ENCODE data around the gene SLMAP. TPM values are rescaled to one million over a fixed set of nuclear protein-coding genes. Genes with fewer than 3 reads are reported as not detected.

Gene SLMAP
- total RNA-seq, 1 donor from 2014 or later = 55.8 TPM

DNA sequence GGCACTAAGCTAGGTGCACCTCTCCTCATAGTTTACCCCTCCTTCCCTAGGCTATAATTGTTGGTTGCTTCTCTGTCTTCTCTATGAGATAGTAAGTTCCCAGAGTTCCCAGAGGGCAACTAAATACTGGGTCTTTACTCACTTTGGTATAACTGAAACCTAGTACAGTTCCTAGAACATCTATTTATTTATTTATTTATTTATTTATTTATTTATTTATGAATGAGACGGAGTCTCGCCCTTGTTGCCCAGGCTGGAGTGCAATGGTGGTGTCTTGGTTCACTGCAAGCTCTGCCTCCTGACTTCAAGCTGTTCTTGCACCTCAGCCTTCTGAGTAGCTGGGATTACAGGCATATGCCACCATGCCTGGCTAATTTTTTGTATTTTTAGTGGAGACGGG, 181.0 kb downstream of the SLMAP start:
- DNase-seq (ENCODE audit: low read depth) = no peak

DNA sequence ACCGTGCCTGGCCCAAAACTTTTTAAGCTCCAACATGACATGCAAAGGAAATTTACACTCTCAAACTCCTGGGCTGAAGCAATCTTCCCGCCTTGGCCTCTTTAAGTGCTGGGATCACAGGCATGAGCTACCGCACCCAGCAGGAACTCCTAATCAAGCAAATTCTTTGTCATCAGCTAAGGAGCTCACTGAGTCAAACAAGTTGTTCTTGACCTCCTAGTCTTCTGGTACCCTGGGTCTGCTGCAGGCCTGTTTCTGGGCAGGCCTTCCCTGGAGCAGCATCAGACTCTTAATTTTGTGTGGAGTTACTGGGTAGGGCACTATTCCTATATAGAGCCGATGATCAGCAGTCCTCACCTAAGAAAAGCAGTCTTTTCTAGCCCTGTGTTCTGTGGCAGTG, 183.7 kb downstream of the SLMAP start:
- no peak for DNase-seq (ENCODE audit: low read depth)

DNA sequence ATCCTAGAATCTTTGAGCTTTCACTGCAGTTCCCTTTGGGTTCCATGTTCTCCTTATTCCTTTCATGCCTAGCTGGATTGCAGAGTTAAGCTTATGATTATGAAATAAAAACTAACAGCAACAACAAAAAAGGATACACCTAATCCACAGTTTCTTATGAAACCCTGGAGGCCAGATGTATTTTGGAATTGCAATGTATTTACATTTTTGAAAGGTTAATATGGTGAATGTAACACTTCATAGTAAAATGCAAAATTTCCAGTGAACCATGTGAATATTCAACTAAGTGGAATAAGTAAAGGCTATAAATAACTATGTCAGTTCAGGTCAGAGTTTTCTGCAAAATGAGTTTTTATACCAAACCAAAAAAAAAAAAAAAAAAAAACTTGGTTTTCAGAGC, 186.3 kb downstream of the SLMAP start:
- no peak for DNase-seq (ENCODE audit: low read depth)

DNA sequence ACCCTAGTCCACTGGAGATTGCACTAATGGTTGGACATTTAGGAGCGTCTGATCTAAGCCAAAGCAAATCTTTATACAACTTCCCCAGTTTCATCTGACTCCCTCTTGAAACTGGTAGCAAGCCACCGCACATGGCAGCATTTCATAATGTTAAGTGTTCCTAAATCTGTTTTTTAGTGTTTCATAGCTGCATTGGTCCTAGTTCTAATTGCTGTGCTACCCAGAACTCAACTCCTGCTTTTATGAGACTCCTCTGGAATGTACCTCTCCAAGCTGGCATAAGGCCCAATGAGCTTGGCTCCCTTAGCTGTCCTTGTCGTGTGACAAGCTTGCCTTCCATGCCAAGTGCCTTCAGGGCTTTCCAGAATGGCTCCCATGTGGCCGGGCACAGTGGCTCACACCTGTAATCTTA, 186.8 kb downstream of the SLMAP start:
- no peak for DNase-seq (ENCODE audit: low read depth)

DNA sequence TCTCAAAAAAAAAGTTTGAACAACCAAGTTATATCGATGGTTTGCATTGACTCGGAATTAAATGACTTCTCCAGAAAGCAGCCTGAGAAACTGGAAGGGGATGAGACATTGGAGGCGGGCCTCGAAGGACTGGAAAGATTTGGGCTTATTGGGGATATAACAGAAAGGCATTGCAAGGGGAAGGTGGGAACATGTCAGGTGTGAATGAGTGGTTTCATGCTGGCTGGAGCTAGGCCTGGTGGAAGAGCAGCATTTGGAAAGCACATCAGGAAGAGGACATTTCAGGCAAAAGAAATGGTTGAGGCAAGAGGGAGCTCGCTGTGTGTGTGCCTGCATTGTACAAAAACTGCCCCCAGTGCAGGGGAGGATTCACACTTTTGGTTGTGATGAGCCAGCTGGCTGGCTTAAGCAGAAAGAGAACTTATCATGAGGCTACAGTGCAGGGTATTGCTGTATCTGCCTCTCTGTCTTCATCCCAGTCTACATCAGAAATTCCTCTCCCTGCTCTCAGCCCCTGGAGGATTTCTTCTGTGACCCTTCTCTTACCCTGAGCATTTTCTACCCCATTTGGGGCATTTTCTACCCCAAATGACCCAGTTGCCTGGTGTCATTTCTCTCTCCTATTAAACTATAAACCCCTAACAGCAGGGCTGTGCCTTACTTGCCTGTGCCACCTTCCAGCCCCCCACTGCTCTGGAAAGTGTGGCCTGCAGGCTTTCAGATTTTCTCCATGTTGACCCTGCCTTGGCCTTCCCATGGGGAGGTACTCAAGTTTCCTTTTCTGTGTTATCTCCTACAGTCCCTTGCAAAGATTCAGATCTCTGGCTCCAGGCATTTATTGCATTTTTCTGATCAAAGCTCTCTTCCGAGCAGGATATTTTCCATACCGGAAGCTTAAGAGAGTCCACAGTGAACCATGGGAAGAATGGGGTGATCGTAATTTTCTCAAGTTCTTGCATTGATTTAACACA, 187.7 kb downstream of the SLMAP start:
- no peak for DNase-seq (ENCODE audit: low read depth)

DNA sequence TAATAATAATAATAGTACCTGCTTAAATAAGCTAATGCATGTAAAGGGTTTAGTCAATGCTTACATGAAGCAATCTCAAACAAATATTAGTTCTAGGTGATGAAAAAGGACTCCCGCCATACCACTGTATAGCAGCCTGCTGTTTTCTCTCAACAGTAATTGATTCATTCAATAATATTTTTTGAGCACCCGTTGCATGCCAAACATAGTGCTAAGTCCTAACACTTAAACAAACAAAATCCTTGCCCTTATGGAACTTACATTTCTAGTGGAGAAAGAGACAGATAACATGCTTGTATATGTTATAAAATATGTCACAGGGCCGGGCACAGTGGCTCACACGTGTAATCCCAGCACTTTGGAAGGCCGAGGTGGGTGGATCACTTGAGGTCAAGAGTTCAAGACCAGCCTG, 190.9 kb downstream of the SLMAP start:
- DNase-seq (ENCODE audit: low read depth) = no peak

DNA sequence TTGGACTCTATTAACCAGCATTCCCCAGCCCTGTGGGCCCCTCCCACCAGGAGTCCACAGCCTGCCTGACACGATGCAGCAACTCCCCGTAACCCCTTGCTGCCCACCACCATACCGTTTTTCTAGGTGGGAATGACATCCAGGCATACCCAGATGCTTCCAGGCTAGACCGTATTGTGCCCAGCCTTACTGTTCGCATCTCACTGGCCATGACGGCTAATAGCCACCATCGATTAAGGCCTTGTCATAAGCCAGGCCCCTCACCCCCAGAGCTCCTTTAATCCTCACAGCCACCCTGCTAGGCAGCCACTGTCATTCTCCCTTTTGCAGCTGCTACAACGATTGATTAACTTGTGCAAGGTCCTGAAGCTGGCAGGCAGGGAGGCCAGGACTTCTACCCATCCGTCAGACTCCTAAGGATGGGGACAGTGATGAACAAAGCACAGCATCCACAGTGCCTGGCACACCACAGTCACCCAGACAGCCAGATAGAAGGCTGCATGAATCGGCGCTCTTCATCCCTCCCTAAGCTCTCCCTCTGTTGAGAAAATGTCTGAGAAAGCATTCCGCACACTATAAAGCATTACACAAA, 192.1 kb downstream of the SLMAP start:
- no peak for DNase-seq (ENCODE audit: low read depth)

DNA sequence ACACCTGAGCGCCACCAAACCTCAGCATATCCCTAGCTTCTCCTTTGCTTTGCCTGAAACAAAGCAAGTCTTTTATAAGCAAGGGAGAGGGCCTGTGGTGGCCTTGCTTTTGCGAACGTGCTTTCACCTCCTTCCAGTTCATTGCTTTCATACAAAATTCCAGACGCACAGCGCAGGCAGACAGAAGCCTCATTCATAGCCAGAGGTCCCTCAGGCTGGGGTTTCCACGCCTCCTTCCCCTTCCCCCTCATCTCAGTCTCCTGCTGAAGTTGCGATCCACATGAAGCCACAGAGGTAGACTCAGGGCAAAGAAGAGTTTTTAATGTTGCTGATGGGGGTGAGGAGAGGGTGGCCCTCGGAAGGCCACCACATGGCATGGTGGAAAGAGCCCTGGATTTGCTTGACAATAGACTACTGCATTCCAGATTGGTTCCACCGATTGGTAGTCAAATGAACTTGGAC, 192.7 kb downstream of the SLMAP start:
- DNase-seq (ENCODE audit: low read depth) = no peak

DNA sequence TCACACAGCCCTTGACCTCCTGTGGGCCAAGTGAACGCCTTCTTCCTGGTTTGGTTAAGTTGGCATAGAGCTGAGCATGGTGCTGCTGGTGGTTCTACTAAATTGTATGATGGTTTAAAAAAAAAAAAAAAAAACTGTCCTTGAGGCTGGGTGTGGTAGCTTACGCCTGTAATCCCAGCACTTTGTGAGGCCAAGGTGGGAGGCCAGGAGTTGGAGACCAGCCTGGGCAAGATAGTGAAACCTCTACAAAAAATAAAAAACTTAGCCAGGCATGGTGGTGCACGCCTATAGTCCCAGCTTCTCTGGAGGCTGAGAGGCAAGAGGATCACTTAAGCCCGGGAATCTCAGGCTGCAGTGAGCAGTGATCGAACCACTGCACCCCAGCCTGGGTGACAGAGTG, 193.2 kb downstream of the SLMAP start:
- DNase-seq (ENCODE audit: low read depth) = no peak

DNA sequence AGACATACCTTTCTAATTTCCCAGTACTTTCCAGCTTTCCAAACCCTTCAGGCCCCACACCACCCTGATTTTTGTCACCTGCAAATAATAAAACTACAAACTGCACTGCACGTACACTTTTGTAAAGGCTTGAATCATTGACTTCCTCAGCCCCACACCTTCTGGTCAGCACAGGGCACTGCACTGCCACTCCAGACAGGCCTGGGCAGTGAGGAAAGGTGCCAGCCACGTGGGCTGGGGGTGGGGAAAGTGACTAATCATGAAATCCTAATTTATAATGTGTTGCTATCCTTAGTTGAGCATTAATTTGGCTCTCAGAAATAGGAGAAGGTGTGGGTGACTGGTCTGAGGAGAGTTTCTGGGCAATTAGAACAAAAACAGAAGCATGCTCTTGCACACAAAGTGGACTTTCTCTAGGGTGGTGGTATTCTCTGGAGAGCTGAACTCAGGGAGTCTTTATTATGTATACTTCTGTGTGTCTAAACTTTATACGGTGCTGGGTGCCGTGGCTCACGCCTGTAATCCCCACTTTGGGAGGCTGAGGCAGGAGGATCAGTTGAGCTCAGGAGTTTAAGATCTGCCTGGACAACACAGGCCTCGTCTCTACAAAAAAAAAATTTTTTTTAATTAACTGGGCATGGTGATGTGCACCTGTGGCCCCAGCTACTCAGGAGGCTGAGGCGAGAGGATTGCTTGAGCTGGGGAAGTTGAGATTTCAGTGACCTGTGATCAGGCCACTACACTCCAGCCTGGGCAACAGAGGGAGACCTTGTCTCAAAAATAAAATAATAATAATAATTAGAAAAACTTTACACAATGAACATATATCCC, 193.9 kb downstream of the SLMAP start:
- no peak for DNase-seq (ENCODE audit: low read depth)

DNA sequence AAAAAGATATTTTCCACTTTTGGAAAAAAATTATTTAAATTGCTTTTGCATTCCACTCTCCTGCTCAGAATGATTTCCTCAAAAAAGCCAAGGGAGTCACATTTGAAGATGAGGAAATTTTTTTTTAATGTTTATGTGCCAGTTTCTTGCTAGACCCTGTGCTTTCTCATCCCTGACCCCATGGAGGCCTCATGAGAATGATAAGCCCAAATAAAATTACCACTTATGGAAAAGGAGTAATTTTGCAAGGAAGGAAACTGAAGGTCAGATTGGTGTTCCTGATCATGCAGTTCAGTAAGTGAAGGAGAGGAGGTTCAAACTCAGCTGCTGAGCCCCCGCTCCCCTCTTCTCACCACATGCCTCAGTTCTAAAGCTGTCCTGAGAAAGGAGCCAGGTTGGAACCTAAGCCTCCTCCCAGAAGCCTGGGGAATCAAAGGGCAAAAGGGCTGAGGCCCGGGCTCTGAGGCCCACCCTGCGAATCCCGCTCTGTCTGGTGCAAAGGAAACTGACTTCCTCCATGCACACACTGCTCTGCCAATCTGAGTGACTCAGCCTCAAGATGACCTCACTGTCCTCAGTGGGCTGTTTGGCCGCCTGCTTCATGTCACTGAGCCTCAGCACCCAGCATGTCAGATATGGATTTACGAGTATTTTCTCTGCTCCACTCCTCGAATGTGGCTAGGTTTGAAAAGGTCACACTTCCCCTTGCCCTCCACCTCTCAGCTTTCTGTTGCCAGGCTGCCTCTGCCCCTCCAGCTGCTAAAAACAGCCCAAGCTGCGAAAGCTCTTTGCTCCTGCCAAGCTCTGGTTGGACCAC, 195.2 kb downstream of the SLMAP start:
- DNase-seq (ENCODE audit: low read depth) = peak; percentile 78

DNA sequence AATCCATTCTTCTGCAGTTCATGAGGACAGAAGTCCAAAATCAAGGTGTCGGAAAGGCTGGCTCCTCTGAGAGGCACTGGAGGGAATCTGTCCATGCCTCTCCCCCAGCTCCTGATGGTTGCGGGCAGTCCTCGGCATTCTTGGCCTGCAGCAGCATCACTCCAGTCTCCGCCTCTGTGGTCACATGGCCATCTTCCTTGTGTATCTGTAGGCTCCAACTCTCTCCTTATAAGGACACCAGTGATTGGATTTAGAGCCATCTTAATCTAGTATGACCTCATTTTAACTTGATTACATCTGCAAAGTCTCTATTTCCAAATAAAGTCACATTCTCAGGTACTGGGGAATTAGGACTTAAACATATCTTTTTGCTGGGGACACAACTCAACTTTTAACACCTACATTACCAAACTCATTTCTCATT, 196.1 kb downstream of the SLMAP start:
- DNase-seq (ENCODE audit: low read depth) = peak; percentile 47

DNA sequence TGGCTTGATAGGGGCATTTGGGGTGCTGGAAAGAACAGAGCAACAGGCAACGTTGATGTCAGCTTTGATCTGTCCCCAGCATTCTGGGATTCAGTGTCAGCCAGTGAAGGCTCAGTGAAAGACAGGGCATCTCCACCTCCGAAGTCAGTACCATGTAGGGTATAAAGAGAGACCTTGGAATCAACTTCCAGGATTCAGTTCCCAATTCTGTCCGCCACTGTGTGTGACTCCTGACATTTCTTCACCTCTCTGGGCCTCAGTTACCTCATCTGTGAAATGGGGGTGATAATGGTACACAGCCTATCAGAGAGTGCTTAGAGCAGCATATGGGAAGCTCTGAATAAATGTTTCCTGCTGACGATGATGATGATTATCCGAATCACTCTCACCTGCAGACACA, 196.5 kb downstream of the SLMAP start:
- DNase-seq (ENCODE audit: low read depth) = no peak

DNA sequence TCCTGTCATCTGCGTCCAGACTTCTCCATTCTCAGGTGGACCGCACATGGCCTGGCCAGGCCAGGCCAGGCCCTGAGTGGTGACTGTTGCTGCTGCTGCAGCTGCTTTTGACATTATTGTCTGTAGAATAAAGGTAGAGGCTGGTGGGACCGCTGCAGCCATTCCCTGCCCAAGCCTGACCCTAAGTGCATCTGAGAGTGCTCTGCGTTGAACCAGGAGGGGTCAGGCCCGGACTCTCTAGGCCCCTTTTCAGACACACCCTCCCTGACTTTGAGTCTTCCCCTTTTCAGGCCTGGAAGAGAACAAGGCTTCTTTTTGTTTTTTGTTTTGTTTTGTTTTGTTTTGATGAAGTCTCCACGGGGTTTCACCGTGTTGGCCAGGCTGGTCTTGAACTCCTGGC, 197.5 kb downstream of the SLMAP start:
- DNase-seq (ENCODE audit: low read depth) = no peak

DNA sequence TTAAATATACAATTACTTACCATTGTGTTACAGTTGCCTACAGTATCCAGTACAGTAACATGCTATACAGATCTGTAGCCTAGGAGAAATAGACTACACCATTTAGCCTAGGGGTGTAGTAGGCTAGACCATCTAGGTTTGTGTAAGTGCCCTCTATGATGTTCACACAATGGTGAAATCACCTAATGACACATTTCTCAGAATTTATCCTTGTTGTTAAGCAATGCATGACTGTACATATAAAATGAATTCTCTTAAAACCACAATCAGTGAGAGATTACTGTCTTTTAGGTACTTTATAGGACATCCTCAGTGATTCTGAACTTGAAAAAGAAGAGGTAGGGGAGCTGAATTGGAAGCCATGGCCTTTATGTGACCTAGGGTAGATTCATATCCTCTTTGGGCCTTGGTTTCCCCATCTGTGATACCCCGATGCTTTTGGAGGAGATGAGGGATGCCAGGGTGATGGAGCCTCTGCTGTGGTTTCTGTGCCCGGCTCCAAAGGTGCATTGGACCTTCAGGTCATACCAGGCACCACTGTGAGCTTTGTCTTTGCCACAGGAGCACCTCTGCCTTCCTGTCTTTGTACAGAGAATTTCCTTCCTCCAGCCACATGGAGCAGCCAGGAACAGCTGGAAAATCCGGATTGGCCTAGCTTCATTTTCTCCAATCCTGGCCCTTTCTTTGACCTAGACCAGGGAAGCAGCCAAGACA, 200.2 kb downstream of the SLMAP start:
- DNase-seq (ENCODE audit: low read depth) = no peak

DNA sequence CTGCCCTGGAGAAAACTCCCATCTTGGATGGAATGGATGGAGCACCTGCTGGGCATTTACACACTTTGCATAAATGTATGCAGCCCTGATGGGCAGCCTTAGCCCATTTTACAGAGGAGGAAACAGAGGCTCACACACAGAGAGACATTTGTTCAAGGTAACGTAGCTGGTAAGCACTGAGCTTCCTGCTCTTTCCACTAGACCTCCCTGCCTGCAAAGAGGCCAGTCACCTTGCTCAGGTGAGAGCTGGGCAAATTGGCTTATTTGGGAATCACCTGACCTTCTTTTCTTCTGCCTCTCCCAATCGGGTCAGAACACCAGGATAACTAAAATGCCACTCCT, 200.7 kb downstream of the SLMAP start:
- DNase-seq (ENCODE audit: low read depth) = no peak

DNA sequence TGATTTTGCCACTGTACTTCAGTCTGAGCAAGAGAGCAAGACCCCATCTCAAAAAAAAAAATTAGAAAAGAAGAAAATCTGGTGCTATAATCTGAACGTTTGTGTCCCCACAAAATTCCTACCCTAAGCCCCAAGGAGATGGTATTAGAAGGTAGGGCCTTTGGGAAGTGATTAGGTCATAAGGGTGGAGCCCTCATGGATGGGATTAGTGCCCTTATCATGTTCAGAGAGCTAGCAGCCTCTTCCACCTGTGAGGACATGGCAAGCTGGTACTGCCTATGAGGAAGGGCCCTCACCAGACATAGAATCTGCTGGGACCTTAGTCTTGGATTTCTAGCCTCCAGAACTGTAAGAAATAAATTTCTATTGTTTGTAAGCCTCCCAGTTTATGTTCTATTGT, 201.7 kb downstream of the SLMAP start:
- DNase-seq (ENCODE audit: low read depth) = no peak

DNA sequence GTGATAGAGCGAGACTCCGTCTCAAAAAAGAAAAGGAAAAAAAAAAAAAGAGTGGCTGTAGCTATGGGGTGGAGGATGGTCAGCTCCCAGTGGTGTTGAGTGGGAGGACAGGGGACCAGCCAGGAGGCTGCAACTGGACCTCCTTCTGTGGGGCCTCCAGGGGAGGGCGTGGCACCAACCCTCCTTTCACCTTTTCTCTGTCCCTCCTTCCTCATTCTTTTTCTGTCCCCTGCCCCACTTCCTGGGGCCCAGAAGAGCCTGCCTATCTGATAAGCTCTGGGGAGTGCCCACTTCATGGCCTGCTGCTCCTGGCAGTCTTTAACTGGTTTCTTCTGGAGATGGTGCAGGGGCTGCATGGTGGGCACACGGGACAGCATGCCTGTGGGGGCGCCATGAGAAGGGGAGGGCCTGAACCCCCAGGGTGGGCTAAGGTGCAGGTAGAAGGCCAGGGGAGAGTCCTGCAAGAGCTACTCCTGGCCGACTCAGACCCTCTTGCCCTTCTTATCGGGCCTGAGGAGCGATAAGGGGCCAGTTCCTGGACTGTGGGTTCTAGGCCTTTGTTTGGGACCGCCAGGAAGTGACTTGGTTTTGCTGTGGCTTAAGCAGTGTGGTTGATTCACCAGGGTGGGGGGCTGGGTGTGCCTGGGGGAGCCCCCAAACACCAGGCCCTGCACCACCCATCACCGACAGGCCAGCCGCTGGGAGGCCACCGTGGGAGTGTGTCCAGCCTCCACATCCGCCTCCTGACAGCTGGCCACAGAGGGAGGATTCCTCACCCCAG, 202.7 kb downstream of the SLMAP start:
- DNase-seq (ENCODE audit: low read depth) = peak; percentile 31

DNA sequence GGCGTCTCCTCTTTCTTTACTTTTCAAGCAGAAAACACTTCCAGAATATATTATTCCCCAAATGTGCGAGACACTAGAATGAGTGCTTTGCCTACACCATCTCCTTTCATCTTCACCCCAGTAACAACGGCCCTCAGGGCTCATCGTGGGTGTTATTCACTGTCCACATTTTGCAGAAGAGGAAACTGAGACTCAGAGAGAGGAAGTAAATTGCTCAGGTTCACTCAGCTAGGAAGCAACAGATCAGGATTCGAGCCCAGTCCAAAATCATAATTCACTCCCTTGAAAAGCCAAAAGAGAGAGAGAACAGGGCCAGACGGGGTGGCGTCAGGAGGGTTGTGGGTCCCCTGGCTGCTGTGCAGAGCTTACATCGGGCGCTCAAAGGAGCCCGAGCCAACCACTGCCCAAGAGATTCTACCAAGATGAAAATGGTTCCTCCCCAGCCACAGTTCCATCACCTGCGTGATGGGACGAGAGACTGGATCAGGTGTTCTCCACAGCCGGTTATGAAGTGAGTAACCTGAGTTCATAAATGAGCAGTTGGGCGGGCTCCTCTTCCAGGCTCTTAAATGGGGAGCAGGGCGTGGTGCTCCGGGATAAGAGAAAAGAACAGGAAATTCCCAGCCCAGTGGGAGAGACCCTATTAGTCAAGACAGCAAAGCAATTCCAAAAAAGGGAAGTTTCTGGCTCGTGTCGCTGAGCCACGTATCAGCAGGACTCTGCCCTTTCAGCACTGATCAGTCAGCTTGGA, 203.5 kb downstream of the SLMAP start:
- no peak for DNase-seq (ENCODE audit: low read depth)
